Heart left ventricle (tissue), 16 donors: ENCODE data around the gene CPD. TPM values are rescaled to one million over a fixed set of nuclear protein-coding genes. Genes with fewer than 3 reads are reported as not detected.

ENCODE experiments used
- ATAC-seq, 4 donors: fragments of 200-7000 bp; cut with Tn5 transposase; one replicate each; pipeline ENCODE4 v1.9.1; 2020 to 2022; ENCODE audit warnings: moderate library complexity in 4 of 4, mild to moderate bottlenecking in 3 of 4, moderate number of reproducible peaks in 1 of 4
- DNase-seq, 5 donors: peaks; one replicate each; pipeline ENCODE4 v3.0.0-alpha.2; 2020
- H3K27ac ChIP-seq, 12 donors: fragments of 200-600 bp; sonication (generic) in 4 of 12; one replicate each; pipeline versions ENCODE4 v1.5.0 to v1.8.0; 2016 to 2022; ENCODE audit warnings: mild to moderate bottlenecking in 2 of 12
- H3K27me3 ChIP-seq, 9 donors: fragments of 200-600 bp; sonication (generic) in 2 of 9; one replicate each; pipeline versions ENCODE4 v1.5.1 to v1.8.0; 2016 to 2022; ENCODE audit warnings: mild to moderate bottlenecking in 3 of 9
- H3K36me3 ChIP-seq, 9 donors: fragments of 200-600 bp; sonication (generic) in 2 of 9; one replicate each; pipeline versions ENCODE4 v1.5.0 to v1.8.0; 2018 to 2022; ENCODE audit warnings: mild to moderate bottlenecking in 2 of 9
- H3K4me1 ChIP-seq, 12 donors: fragments of 200-600 bp; sonication (generic) in 4 of 12; one replicate each; pipeline versions ENCODE4 v1.5.0 to v1.8.0; 2016 to 2022; ENCODE audit warnings: mild to moderate bottlenecking in 3 of 12
- H3K4me3 ChIP-seq, 12 donors: fragments of 200-600 bp; sonication (generic) in 4 of 12; one replicate each; pipeline versions ENCODE4 v1.5.0 to v1.8.0; 2017 to 2022; ENCODE audit warnings: mild to moderate bottlenecking in 9 of 12, moderate library complexity in 4 of 12
- H3K9me3 ChIP-seq, 12 donors: fragments of 200-600 bp; sonication (generic) in 4 of 12; one replicate each; pipeline versions ENCODE4 v1.5.0 to v1.8.0; 2016 to 2022; ENCODE audit warnings: mild to moderate bottlenecking in 1 of 12
- POLR2A ChIP-seq, 2 donors: fragments of 450-650 bp; IDR thresholded peaks; one replicate each; pipeline ENCODE4 v1.6.1; 2017; ENCODE audit warnings: antibody characterized with exemption in 2 of 2, mild to moderate bottlenecking in 2 of 2, moderate library complexity in 2 of 2
- WGBS, 4 donors: extraction: QIAGEN DNeasy Blood & Tissue Kit in 2 of 4; methylation state at CpG; one replicate each; pipeline versions ENCODE4 v1.1.5 to v1.1.7; 2013 to 2018; 5-methylcytosine and 5-hydroxymethylcytosine counted together
- intact Hi-C, 10 donors: fragments of 100-400 bp; cut with DNase I; formaldehyde crosslinking; loops; one replicate each; pipeline versions ENCODE4 v1.11.1 to v1.14.2; 2022
- polyA plus RNA-seq, 2 donors: library from polyadenylated mRNA; stranded (reverse); fragments of 200-250 nt; gene quantifications; one replicate each; pipeline ENCODE4 v1.2.3, GENCODE V29; 2013
- total RNA-seq, 9 donors: library from RNA; depleted of rRNA in 2 of 9; stranded (reverse); fragments of >200 nt in 2 of 9; fragmentation: NEBNext Ultra II Directional in 3 of 9; extraction: Animal tissue kit (Norgen Biotek cat#: 25700) in 3 of 9; gene quantifications; one replicate each; pipeline versions ENCODE4 v1.1.0 to v1.2.4, GENCODE V29; 2016 to 2023
- TF ChIP-seq, protein P1 (sequence below), 12 donors: fragments of 200-600 bp; sonication (generic) in 4 of 12; IDR thresholded peaks; one replicate each; pipeline versions ENCODE4 v1.5.0 to v1.8.0; 2018 to 2022; ENCODE audit warnings: antibody characterized with exemption in 12 of 12, mild to moderate bottlenecking in 5 of 12
- donor health status: ischemic (EF 13 %, LVEDD 7.1; RV severe dilation, severe dysfunction).
- donor health status: healthy with polysubstance abuse.
- donor health status: DM: no; HTN: yes; CAD: no.
- donor health status: DM: no; HTN: no; CAD: no.
- donor health status: ischemic (EF 25% LVEDD 6.9; RV normal size, moderate dysfunction).
- donor health status: ischemic (EF 25% LVEDD 5.7; RV mildly dilated, moderate dysfunction).
- donor health status: healthy.
- donor health status: DM: yes; HTN: yes; CAD: no.
- donor health status: ischemic (EF 35%, LVEDD 5.7; RV mildly dilated, moderate dysfunction).
- donor health status: nonischemic (EF 11% LVEDD 7.7; RV severe dilation, severe dysfunction).
- donor health status: DM: yes; HTN: yes; CAD: no.
- donor health status: PGD.
- donor health status: ischemic (EF 29% LVEDD 5.4; RV normal size, mild dysfunction).
- donor health status: nonischemic (EF 23%, LVEDD 6.1; RV moderate dilation, normal function).

Gene CPD
- total and polyA plus RNA-seq, 11 donors: 3.6 to 54.2 (median 31.8) TPM

DNA sequence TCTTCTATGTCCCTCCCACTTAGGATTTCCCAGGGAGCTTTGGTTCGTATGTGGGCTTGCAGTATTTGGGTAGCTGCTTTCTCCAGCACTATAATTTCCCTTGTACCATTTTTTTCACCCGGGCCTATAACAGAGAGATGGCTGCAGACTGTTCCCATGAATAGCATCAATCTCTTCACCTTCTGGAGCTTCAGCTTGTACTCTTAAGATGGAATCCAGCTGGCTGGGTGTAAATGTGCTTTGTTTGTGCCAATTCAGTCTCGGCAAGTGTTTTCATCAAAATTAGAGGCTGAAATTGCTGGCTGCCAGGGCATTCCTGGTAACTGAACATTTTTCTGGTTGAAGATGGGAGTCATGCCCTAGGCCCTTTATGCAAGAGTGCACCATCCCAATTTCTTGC, 12.2 kb upstream of the CPD start:
- intact Hi-C loops: no loop called here
- Histone ChIP-seq H3K36me3 (no peaks in the 10 kb centered on the region), H3K4me3 (no peak overlapping the region), H3K27me3 (no peaks in the 10 kb centered on the region), H3K9me3 (peaks cover 0 to 12% (median 6%) of the 10 kb centered on the region in 12 donors), H3K27ac (no peak overlapping the region), H3K4me1 (peaks cover 0 to 23% (median 0%) of the 10 kb centered on the region in 12 donors)
- ATAC-seq (no peak), DNase-seq (no peak)
- TF ChIP-seq, protein P1, sequence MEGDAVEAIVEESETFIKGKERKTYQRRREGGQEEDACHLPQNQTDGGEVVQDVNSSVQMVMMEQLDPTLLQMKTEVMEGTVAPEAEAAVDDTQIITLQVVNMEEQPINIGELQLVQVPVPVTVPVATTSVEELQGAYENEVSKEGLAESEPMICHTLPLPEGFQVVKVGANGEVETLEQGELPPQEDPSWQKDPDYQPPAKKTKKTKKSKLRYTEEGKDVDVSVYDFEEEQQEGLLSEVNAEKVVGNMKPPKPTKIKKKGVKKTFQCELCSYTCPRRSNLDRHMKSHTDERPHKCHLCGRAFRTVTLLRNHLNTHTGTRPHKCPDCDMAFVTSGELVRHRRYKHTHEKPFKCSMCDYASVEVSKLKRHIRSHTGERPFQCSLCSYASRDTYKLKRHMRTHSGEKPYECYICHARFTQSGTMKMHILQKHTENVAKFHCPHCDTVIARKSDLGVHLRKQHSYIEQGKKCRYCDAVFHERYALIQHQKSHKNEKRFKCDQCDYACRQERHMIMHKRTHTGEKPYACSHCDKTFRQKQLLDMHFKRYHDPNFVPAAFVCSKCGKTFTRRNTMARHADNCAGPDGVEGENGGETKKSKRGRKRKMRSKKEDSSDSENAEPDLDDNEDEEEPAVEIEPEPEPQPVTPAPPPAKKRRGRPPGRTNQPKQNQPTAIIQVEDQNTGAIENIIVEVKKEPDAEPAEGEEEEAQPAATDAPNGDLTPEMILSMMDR (IDR thresholded peaks at IDR 0.05): no peak
- no peak for TF ChIP-seq POLR2A (IDR thresholded peaks at IDR 0.05)
- WGBS, 4 donors: 73 to 80% (median 75%) methylated on average over 3 of the region's 3 CpGs

DNA sequence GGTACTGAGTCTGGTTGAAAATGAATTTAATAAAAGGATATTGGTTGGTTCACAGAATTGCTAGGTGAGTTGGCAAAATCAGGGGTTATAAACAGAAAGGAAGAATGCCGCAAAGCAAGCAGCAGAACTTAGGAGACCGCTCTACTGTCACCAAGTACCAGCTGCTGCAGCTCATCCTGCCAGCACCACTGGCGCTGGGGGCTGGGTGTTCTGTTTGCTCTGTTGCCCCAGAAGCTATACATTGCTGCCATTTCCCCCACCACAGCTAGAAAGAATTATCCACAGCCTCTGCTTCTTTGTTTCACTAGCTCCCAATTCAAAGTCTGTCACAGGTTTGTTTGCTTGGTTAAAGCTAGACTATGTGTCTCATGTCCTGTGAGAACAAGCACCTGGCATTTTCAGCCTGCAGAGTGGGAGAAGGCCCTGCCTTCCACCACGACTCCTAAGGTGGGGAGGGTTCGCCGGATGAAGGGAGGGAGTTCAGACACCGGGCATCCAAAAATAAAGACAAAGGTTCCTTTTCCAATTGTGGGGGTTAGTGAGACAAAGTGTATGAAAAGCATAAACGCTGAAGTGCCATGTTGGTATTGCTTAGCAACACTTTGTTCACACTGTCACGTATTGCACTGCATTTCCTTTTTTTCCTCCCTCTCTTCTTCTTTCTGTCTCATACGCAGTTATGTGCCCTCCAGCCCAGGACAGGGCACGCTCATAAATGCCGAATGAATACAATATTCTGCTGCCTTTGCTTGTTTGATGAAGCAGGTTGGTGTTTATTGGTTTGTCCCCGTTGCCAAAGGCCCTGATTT, 9.6 kb upstream of the CPD start:
- Histone ChIP-seq H3K27ac (no peak overlapping the region), H3K4me3 (no peak overlapping the region), H3K27me3 (no peaks in the 10 kb centered on the region), H3K4me1 (peaks cover 0 to 12% (median 0%) of the 10 kb centered on the region in 12 donors), H3K9me3 (no peaks in the 10 kb centered on the region), H3K36me3 (no peaks in the 10 kb centered on the region)
- intact Hi-C loops: no loop called here
- DNase-seq: no peak
- no peak for TF ChIP-seq POLR2A (IDR thresholded peaks at IDR 0.05)
- TF ChIP-seq, protein P1 (IDR thresholded peaks at IDR 0.05): no peak
- 75 to 87% (median 80%) methylated on average over 13 of the region's 13 CpGs for WGBS, 4 donors
- ATAC-seq: no peak

DNA sequence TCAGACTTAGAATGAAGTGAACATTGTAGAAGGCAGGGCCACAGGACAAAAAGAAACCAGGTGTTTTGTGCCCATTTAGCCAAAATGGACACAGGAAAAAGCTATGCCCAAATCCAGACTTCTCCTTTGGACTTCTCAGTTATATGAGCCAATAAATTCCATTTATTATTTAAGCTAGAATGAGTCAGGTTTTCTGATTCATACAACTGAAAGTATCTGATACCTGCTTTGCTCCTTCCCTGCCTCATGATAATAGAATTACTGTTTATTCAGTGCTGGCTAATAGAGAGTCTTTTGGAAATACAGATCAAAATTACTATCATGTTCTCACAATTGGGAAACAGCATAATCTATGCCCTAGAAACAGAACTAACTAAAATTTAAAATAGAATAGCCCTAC, 8.7 kb upstream of the CPD start:
- DNase-seq: no peak
- no peak overlapping the region for H3K27ac ChIP-seq
- intact Hi-C loops: no loop called here
- H3K4me3 ChIP-seq: no peak overlapping the region
- TF ChIP-seq, protein P1 (IDR thresholded peaks at IDR 0.05): no peak
- no peak for TF ChIP-seq POLR2A (IDR thresholded peaks at IDR 0.05)
- no peaks in the 10 kb centered on the region for H3K36me3 ChIP-seq
- no peaks in the 10 kb centered on the region for H3K27me3 ChIP-seq
- H3K9me3 ChIP-seq: no peaks in the 10 kb centered on the region
- H3K4me1 ChIP-seq: peaks cover 0 to 12% (median 0%) of the 10 kb centered on the region in 12 donors
- ATAC-seq: no peak

DNA sequence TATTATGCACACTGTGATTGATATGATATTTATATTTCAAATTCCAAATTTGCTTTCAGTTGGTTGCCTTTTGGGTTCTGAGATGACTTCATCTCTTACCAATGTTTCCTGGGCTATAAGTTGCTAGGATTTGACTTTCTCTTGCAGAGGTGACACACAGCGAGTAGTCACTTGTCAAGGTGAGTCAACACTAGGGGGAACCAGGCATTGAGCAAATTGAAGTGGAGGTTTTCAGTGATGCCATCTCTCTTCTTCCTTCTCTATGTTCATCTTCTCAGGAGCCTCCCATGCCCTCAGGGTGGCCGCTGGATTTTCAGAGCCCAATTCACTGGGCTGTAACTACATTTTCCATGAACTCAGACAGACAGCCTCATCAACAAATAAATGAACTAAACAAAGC, 6.0 kb upstream of the CPD start:
- Histone ChIP-seq H3K36me3 (no peaks in the 10 kb centered on the region), H3K9me3 (no peaks in the 10 kb centered on the region), H3K4me1 (peaks cover 0 to 22% (median under 1%) of the 10 kb centered on the region in 12 donors), H3K4me3 (no peak overlapping the region), H3K27ac (no peak overlapping the region), H3K27me3 (no peaks in the 10 kb centered on the region)
- intact Hi-C loops: no loop called here
- no peak for ATAC-seq
- 88 to 94% (median 88%) methylated on average over 2 of the region's 2 CpGs for WGBS, 4 donors
- TF ChIP-seq POLR2A (IDR thresholded peaks at IDR 0.05): no peak
- TF ChIP-seq, protein P1 (IDR thresholded peaks at IDR 0.05): no peak
- no peak for DNase-seq
